T-helper 2 cell (primary cell): ENCODE data around the gene ATAD3A.
"Not testable (repeated sequence)": the region's sequence is repeated elsewhere in the genome, so short reads cannot be mapped to it uniquely, and the experiment has no call there.

Source experiments
- DNase-seq, 5 experiments: peaks; one replicate each; pipeline versions ENCODE4 v3.0.0 to v3.0.0-alpha.2; 2012 to 2022

ATAD3A gene

GRCh38 chr1:1523651-1524050, 11.7 kb downstream of the ATAD3A start:
- DNase-seq = not testable (repeated sequence)

- not testable (repeated sequence) for DNase-seq
These were observed 12.9 kb downstream of the ATAD3A start for GRCh38 chr1:1524750-1525383.

GRCh38 chr1:1526476-1526875, 14.5 kb downstream of the ATAD3A start:
- not testable (repeated sequence) for DNase-seq

- DNase-seq = no peak
These were observed 15.3 kb downstream of the ATAD3A start for GRCh38 chr1:1527092-1527816.

GRCh38 chr1:1528301-1529267, 16.6 kb downstream of the ATAD3A start:
- DNase-seq = no peak

- no peak for DNase-seq
These were observed 17.4 kb downstream of the ATAD3A start for GRCh38 chr1:1529321-1529720.

- DNase-seq = no peak
These were observed 18.0 kb downstream of the ATAD3A start for GRCh38 chr1:1529936-1530335.

- DNase-seq = no peak
These were observed 20.0 kb downstream of the ATAD3A start for GRCh38 chr1:1531947-1532346.

- DNase-seq = not testable (repeated sequence)
These were observed 21.4 kb downstream of the ATAD3A start for GRCh38 chr1:1533176-1533893.

GRCh38 chr1:1533894-1534291, 21.9 kb downstream of the ATAD3A start:
- DNase-seq = not testable (repeated sequence)

- DNase-seq = no peak
These were observed 22.6 kb downstream of the ATAD3A start for GRCh38 chr1:1534401-1535154.

- no peak for DNase-seq
These were observed 23.4 kb downstream of the ATAD3A start for GRCh38 chr1:1535201-1536018.

- DNase-seq = no peak
These were observed 24.3 kb downstream of the ATAD3A start for GRCh38 chr1:1536019-1536937.

GRCh38 chr1:1536938-1537546, 25.1 kb downstream of the ATAD3A start:
- DNase-seq = no peak

GRCh38 chr1:1537626-1538250, 25.8 kb downstream of the ATAD3A start:
- DNase-seq = no peak

GRCh38 chr1:1538334-1538733, 26.4 kb downstream of the ATAD3A start:
- DNase-seq = no peak

- DNase-seq = no peak
These were observed 27.0 kb downstream of the ATAD3A start for GRCh38 chr1:1538989-1539309.

GRCh38 chr1:1539310-1540089, 27.5 kb downstream of the ATAD3A start:
- DNase-seq = no peak
